Measurements from ENCODE around the gene SYNDIG1. TPM values are rescaled to one million over a fixed set of nuclear protein-coding genes. Genes with fewer than 3 reads are reported as not detected.

Gene SYNDIG1
- total RNA-seq, 4 donors from 2014 or later = not detected

DNA sequence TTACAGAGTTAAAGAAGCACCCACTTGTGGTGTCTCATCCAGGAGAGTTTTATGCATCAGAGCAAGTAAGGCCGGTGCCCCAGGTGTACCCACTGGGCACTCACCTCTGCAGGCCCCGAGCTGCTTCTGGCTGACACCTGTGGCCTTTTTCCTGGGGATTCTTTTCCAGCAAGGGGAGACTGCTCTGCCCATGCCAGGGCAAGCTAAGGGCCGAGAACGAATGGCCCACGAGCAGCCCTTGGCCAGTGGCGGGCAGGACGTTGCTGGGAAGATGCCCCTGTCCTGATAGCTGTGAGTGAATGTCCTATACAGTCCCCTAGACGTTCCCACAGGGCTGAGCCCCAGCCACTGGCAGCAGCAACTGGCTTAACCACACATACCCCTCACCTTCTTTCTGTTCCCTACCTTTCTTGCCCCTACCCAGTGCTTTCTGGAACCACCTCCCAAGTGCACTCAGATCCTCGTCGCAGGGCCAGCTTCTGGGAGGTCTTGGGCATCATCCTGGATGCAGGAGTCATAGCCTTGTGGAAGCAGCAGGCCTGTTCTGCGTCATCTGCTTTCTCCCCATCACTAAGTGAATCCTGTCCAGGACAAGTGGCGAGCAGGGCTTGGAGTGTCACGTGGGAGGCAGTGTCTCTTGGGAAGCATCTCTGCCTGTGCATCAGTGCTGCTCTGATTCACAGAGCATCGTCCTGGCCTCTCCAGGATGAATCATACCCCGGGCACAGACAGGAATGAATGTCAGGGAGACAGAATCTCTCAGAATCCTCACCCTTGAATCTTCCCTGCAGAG is 32.5 kb downstream of the SYNDIG1 start:
- Histone ChIP-seq H3K27ac (no peak overlapping the region), H3K4me3 (no peak overlapping the region), H3K9me3 (no peaks in the 10 kb centered on the region), H3K27me3 (peaks cover 0 to 4% (median 0%) of the 10 kb centered on the region in 4 donors), H3K36me3 (no peaks in the 10 kb centered on the region), H3K4me1 (no peaks in the 10 kb centered on the region)
- WGBS, 2 donors = 62 to 70% methylated on average over 8 to 14 of the region's 15 CpGs
- TF ChIP-seq, protein P1, sequence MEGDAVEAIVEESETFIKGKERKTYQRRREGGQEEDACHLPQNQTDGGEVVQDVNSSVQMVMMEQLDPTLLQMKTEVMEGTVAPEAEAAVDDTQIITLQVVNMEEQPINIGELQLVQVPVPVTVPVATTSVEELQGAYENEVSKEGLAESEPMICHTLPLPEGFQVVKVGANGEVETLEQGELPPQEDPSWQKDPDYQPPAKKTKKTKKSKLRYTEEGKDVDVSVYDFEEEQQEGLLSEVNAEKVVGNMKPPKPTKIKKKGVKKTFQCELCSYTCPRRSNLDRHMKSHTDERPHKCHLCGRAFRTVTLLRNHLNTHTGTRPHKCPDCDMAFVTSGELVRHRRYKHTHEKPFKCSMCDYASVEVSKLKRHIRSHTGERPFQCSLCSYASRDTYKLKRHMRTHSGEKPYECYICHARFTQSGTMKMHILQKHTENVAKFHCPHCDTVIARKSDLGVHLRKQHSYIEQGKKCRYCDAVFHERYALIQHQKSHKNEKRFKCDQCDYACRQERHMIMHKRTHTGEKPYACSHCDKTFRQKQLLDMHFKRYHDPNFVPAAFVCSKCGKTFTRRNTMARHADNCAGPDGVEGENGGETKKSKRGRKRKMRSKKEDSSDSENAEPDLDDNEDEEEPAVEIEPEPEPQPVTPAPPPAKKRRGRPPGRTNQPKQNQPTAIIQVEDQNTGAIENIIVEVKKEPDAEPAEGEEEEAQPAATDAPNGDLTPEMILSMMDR (IDR thresholded peaks at IDR 0.05) = no peak
- no peak for TF ChIP-seq POLR2A (IDR thresholded peaks at IDR 0.05)
- DNase-seq = no peak
- intact Hi-C loops (cut with DNase I) = no loop called here

DNA sequence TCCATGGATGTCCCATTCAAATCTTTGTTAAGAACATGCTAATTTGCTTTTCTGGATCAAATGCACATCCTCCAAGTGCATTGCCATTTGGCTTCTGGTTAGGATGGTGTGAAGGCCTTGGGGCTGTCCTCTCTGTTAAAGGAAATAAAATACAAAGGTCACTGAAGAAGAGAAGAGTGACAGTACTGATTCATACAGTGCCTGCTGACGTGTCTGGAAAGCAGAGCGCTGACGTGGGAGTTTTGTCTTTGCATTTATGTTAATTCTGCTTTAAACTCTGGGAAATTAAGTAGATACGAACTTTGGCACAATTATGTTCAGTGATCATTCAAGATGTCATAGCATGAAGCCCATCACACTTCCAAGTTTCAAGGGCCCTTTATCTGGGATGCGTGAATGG is 33.2 kb downstream of the SYNDIG1 start:
- Histone ChIP-seq H3K36me3 (no peaks in the 10 kb centered on the region), H3K4me1 (no peaks in the 10 kb centered on the region), H3K4me3 (no peak overlapping the region), H3K9me3 (no peaks in the 10 kb centered on the region), H3K27me3 (peaks cover 0 to 4% (median 0%) of the 10 kb centered on the region in 4 donors), H3K27ac (no peak overlapping the region)
- DNase-seq = no peak
- intact Hi-C loops (cut with DNase I) = no loop called here
- TF ChIP-seq, protein P1 (IDR thresholded peaks at IDR 0.05) = no peak
- TF ChIP-seq POLR2A (IDR thresholded peaks at IDR 0.05) = no peak
- WGBS, 2 donors = 65 to 80% methylated on average over 5 of the region's 5 CpGs

DNA sequence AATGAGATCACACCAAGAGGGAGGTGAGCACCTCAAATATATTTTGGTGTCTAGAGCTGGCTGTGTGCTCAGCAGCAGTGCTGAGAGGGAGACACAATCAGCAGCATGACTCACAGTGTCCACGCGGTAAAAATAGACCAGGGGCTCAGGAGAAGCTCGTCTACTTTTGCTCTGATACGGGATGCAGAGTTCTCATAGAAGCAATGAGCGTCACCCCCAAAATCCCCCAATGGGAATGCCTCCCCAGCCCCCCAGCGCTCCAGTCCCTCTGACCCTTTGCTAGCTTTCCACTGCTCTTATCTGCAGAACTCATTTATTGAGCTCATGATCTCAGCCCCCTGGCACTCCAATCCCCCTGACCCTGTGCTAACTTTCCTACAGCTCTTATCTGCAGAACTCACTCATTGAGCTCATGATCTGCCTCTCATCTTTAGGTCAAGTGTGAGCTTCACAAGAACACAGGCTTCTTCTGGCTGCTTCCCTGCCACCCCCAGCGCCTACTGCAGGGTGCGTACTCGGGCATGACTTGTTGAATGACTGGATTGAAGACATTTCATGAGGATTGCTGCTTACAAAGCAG is 34.0 kb downstream of the SYNDIG1 start:
- Histone ChIP-seq H3K27me3 (peaks cover 0 to 4% (median 0%) of the 10 kb centered on the region in 4 donors), H3K36me3 (no peaks in the 10 kb centered on the region), H3K4me1 (no peaks in the 10 kb centered on the region), H3K4me3 (no peak overlapping the region), H3K9me3 (no peaks in the 10 kb centered on the region), H3K27ac (no peak overlapping the region)
- no peak for DNase-seq
- intact Hi-C loops (cut with DNase I) = no loop called here
- 66 to 79% methylated on average over 6 to 9 of the region's 9 CpGs for WGBS, 2 donors
- TF ChIP-seq, protein P1 (IDR thresholded peaks at IDR 0.05) = no peak
- TF ChIP-seq POLR2A (IDR thresholded peaks at IDR 0.05) = no peak

DNA sequence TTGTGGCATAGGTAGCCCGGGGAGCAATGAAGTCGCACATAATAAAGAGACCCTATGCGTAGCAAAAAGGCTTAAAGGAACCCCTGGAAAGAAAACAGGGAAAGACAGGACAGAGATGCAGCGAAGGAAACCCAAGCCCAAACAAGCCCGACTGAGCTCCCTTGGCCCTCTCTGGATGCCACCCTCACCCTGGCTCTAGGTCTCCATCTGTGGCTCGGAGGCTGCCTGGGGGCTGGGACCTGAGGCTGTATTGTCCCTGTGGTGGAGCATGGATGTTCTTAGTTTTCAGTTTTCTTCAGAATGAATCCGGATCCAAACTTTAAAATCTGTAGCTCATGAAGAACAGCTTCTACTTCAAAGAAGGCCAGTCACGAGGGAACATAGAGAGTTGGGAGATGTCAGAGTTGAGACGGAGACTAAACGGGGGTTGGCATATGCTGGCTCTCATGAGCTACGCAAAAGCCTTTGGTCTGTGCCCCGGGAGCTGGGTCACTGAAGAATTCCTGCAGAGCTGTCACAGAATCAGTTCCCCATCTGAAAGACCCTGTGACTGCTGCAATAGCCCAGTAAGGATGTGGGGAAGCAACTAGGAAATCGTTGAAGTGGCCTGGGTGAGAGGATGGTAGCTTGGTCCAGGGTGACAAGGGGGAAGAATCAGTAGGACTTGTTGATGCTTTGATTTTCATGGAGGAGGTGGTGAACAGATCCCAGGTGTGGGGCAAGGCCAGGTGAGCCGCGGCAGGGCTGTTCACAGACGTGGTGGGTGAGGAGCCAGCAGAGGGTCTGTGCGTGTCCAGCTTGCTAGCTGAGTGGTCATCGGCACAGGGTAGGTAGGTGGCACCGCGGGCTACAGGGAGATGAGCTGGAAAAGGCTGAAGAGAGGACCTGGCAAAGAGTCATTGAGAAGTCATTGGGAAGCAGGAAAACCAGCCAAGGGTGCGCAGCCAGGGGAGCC is 35.2 kb downstream of the SYNDIG1 start:
- intact Hi-C loops (cut with DNase I) = no loop called here
- WGBS, 2 donors = 84 to 86% methylated on average over 21 of the region's 21 CpGs
- Histone ChIP-seq H3K27ac (no peak overlapping the region), H3K4me3 (no peak overlapping the region), H3K27me3 (peaks cover 0 to 4% (median 0%) of the 10 kb centered on the region in 4 donors), H3K36me3 (no peaks in the 10 kb centered on the region), H3K4me1 (no peaks in the 10 kb centered on the region), H3K9me3 (no peaks in the 10 kb centered on the region)
- TF ChIP-seq, protein P1 (IDR thresholded peaks at IDR 0.05) = no peak
- no peak for TF ChIP-seq POLR2A (IDR thresholded peaks at IDR 0.05)
- no peak for DNase-seq
